HG03039 (cell line): ENCODE results near the gene KLHDC1.
"Not testable (repeated sequence)": the region's sequence is repeated elsewhere in the genome, so short reads cannot be mapped to it uniquely, and the experiment has no call there.

Source experiments
- ATAC-seq: cut with Tn5 transposase; IDR thresholded peaks from one replicate; pipeline ENCODE4 v1.9.1; 2021; ENCODE audit warnings: mild to moderate bottlenecking, moderate library complexity; ENCODE audit not compliant: unreplicated experiment

Gene KLHDC1

DNA sequence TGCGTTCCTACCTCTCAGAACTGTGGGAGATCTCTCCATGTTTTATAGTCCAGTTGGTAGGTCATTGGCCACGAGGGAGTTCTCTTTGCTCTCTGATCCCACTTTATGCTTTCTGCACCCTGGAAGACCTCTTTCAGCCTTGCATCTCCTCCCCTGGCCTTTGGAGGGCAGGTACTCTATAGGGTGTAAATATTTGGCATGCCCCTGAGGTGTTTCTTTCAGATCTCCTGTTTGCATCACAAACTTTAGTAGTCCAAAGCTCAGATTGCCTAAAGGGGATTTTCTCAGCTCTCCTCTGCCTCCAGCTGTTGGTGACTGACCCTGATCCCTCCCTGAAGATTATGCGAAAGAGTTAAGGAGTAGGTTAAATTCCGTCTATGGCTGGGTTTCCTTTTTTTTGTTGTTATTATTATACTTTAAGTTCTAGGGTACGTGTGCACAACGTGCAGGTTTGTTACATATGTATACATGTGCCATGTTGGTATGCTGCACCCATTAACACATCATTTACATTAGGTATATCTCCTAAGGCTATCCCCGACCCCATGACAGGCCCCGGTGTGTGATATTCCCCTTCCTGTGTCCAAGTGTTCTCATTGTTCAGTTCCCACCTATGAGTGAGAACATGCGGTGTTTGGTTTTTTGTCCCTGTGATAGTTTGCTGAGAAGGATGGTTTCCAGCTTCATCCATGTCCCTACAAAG, 29.0 kb downstream of the KLHDC1 start:
- ATAC-seq: not testable (repeated sequence)

DNA sequence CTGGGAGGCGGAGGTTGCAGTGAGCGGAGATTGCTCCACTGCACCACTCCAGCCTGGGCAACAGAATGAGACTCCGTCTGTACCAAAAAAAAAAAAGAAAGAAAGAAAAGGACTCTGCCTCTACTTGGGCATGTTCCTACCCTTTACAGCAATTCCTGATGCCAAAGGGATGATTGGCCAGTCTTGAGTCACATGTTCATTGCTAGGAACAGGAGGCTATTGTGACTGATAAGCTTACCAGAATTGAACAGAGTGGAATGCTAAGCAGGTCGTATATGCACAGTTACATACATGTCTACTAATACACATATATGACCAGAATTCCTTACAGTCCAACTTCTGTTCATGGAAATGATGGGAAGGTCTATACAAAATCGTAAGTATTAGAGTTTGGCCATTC, 34.3 kb downstream of the KLHDC1 start:
- no peak for ATAC-seq

DNA sequence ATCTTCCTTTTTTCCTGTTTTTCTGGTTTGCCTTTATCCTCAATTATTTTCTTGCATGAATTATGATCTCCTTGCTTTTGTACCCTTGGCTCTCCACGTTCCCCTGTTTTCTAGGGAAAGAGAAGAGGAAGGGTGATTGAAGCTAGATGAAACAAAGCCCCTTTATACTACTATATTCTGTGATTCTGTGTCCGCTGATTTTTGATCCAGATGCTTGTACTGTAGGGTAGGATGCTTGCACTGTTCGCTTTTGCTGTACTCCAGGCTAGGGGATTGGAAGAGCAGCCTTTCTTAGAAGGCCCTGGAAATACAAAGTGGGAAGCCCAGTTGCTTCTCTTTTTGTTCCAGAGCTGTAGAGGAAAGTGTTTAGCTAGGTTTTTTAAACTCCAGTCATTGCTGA, 40.0 kb downstream of the KLHDC1 start:
- no peak for ATAC-seq

DNA sequence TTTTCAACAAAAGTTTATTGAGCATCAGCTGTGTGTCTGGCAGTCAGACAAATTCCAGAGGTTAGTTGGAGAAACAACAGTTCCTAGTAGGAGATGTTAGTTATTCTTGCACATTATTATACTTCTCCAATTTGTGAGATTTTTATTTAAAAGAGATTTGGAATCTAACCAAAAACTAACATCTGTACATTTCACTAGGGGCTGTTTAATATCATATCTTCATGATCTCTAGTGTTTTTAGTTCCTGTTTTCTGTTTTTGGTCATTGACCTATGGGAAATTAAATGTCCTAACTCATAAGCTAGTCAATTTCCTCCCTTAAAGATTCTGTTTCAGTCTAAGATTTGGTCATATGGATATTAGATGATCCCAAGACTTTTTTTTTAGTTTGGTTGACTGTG, 40.9 kb downstream of the KLHDC1 start:
- no peak for ATAC-seq

DNA sequence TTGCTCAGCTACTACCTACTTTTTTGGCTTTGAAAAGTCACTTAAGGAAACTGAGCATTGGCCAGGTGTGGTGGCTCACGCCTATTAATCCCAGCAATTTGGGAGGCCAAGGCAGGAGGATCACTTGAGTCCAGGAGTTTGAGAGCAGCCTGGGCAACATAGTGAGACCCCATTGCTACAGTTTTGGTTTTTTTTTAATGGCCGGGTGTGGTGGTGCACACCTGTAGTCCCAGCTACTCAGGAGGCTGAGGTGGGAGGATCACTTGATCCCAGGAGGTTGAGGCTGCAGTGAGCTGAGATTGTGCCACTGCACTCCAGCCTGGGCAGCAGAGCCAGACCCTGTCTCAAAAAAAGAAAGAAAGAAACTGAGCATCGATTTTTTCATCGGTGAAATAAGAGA, 42.7 kb downstream of the KLHDC1 start:
- not testable (repeated sequence) for ATAC-seq

DNA sequence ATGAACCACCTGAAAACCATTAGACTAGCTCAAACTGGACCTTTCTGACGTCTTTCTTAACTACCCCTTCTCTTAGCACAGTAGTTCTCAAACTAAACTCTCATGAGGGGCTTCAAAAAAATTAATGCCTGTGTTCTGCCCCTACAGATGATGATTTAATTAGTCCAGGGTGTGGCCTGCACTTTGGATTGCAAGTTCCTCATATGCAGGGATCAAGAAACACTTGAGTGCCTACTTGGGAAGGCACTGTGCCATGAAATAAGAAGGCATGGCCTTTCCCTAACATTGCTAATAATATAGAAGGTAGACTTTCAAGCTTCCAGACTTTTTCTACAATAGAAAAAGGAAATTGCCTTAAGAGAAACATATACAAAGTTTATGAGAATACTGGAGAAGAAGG, 52.3 kb downstream of the KLHDC1 start:
- no peak for ATAC-seq

DNA sequence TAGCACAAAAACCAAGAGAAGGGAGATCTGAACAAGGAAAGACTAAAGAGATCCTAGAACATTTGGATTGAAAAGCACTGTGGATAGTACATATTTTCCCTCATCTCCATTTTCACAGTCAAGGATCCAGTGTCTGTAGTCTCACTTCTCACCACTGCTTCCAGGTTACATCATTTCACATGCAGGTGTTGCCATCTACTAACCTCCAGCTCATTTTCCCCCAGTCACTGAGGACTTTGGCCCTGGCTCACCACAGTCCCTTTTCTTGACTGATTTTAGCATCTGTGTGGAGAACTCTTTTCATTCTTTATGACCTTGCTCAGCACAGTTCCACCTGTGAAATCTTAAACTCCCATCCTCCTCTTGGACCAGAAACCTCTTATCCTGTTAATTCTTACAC, 53.6 kb downstream of the KLHDC1 start:
- not testable (repeated sequence) for ATAC-seq

DNA sequence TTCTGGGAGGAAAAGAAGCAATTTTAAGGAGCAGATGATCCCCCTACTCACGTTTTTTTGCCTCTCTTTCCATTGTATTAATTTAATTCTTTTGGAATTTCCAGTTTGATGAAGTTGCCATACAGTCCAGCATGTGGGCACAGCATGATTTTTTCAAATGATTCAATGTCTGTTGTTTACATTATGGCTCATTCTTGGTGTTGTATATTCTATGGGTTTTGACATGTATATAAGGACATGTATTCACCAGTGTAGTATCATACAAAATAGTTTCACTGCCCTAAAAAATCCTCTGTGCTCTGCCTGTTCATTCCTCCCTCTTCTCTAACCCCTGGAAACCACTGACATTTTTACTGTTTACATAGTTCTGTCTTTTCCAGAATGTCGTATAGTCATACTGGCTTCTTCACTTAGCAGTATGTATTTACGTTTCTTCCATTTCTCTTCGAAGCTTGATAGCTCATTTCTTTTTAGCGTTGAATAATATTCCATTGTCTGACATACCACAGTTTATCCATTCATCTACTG, 61.7 kb downstream of the KLHDC1 start:
- no peak for ATAC-seq

DNA sequence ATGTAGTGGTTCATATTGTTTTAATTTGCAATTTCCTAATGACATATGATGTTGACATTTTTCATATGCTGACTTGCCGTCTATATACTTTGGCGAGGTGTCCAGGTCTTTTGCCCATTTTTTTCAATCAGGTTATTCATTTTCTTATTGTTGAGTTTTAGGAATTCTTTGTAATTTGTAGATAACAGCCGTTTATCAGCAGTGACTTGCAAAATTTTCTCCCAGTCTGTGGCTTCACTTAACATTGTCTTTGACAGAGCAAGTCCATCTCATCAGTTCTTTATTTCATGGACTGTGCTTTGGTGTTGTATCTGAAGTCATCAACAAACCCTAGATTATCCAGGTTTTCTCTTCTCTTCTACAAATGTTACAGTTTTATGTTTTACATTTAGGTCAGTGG, 62.5 kb downstream of the KLHDC1 start:
- no peak for ATAC-seq

DNA sequence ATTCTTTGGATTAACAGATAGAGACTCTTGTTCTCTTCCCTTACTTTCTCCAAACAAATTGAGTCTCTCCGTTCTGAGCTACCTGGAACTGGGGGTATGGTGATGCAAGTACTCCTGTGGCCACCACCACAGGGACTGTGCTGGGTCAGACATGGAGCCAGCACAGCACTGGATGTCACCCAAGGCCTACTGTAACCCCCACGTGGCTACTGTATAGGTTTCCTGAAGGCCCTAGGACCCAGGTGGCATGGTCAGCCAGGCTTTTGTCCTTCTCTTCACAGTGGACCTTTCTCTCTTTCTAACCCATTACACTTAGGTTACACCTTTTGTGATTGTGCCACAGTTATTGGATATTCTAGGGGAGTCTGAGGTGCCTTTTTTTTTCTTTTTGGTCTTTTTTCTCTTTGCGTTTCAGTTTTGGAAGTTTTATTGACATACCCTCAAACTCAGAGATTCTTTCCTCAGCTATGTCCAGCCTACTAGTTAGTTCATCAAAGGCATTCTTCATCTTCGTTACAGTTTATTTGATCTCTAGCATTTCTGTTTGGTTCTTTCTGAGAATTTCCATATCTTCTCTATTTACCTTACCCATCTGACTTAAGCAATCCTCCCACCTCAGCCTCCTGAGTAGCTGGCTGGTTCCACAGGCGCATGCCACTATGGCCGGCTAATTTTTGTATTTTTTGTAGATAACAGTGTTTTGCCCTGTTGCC, 69.1 kb downstream of the KLHDC1 start:
- no peak for ATAC-seq

DNA sequence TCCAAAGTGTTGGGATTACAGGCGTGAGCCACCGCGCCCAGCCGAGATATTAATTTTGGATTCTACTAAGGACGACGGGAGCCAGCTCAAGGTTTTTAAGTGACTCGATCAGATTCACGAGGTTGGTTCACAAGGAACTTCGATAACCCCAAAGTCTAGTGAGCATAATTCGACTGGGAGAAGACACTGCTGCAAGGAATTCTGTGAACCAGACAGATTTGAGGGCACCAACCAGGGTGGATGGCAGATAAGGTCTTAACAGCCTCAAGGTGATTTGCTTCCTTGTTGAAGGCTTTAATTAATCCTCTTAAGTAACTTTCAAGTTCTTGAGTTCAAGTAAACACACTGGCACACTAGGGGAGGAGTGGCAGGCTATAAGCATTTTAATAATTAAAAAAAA, 73.9 kb downstream of the KLHDC1 start:
- ATAC-seq: no peak

DNA sequence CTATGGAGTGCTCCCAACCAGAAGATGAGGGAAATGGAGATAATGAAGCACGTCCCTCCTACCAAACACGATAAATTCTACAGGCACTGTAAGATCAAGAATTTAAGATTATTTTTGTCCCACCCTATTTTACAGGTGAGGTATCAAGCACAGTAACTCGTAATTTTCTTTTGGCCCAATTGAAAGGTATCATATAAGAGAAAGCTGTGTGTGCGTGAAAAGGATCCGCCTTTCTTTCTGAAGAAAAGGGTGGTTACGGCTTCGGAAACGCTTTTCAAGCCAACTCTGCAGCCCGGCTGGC, 74.3 kb downstream of the KLHDC1 start:
- no peak for ATAC-seq

DNA sequence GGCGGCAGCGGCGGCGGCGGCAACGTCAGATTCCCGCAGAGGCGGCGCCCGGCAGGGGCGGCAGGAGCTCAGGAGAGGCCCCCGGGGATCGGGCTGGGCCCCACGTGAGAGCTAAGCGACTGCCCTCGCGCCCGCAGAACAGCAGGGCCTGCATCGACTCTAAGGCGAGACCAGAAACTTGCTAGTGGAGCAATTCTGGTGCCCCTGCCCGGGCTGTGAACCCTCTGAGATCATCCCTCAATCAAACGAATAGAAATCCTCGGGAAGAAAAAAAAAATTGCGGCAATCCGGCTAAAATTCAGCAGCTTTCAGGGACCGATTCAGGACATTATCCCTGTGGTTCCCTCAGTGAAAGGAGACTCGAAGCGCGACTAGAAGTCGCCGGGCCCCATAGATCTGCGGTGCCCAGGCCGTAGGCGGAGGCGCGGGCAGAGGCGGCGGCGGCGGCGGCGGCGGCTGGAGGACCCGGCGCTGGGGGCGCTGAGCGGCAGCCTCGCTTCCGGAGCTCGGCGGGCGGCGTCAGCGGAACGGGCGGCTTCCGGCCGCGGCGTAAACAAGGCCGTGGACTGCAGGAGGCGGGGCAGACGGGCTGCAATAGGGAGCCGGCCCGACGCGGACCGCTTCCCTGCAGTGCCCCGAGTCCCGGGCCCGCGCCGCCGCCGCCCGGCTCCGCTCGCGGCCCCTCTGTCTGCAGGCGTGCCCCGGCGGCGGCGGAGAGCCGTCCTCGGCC, 74.8 kb downstream of the KLHDC1 start, which contains the start of gene KLHDC2:
Gene KLHDC2 (plus strand): TSS at position 583 of the 730 bp plus-strand sequence. CDS start 316 bp downstream, outside the sequence.
- peak; percentile 92 for ATAC-seq

DNA sequence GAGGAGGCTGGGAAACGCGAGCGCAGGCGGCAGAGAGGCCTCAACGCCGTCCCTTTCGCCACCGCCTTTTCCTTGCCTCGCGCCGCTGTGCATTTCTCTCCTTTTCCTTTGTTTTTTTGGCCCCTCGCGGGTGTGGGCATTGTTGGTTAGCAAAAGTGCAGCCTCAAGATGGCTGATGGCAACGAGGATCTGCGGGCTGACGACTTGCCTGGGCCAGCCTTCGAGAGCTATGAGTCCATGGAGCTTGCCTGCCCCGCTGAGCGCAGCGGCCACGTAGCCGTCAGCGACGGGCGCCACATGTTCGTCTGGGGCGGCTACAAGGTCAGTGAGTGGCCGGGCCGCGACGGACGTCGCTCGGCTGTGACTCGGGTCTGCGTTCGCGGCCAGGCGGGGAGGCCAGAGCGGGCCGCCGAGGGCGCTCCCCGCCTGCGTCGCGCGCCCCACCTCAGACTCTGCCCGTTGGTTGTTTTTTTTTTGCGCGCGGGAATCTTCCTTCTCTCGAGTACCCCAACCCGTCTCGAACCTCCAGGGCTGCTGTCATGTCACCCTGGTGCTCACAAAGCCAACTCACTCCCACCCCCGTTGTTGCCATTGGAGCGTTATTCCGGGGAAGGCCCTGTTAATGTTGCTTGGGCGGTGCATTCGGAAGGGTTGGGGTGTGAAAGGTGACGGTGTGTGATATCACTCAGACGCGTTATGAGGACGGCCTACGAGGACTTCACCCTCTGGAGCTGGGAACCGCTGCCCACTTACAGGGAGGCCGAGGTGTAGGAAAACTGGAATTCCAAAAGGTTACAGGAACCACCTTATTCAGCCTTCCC, 75.6 kb downstream of the KLHDC1 start:
- peak; percentile 20 for ATAC-seq

DNA sequence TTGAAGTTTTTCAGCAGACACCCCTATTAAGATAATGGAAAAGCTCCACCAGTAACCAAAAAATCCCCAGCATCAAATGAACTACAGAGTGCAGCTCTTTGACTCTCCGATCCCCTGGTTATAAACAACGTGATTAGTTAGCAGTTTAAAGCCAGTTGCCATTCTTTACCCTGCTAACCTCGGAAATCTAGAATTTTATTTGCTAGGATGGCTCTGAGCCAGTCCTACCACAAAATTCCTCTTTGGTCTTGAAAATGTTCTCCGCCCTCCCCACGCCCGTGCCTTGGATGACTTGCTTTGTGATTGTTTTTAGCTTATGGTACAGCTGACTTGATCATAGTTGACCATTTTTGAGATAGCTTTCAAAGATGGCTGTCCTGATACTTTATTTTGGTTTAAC, 76.3 kb downstream of the KLHDC1 start:
- ATAC-seq: no peak

DNA sequence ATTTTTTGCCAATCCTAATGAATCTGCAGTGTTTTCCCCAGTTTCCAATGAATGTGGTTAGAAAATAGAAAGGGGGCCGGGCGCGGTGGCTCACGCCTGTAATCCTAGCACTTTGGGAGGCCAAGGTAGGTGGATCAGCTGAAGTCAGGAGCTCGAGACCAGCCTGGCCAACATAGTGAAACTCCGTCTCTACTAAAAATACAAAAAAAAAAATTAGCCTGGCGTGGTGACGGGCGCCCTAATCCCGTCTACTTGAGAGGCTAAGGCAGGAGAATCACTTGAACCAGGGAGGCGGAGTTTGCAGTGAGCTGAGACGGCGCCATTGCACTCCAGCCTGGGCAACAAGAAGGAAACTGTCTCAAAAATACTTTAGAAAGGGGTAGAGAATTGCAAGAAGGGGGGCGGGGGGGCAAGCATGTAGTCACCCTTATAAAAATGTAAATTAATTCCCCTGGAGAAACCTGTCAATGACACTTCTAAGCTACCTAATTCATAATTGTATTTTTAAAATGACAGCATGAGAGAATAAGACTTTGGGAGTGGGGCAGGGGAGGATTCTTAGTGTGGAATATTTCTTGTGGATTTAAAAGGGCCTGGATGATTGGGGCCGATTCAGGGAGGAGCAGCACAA, 76.8 kb downstream of the KLHDC1 start:
- ATAC-seq: no peak

DNA sequence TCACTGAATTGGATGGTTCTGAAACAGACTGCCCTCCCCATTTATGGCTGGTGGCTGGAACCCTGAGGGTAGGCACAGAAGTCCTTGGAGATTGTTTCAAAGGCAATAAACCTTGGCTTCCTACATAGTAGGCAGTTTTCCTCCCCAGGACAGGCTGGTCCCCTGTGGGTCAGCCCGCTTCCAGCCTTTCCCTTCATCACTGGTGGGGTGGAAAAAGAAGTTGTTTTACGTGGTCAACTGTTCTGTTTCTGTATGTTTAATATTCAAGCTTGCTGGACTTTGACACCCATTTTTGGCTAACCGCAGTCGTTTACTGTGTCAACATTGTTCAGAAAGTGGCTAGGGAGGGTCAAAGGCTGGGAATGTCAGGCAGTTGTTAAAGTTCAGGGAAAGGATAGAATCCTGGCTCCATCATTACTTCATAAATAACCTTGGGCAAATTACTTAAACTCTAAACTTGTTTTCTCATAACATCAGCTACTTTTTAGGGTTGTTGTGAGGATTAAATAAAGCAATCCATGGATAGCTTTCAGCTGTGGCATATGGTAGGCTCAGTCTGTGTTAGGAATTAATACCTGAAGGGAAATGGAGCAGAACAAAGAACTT, 77.4 kb downstream of the KLHDC1 start:
- no peak for ATAC-seq

DNA sequence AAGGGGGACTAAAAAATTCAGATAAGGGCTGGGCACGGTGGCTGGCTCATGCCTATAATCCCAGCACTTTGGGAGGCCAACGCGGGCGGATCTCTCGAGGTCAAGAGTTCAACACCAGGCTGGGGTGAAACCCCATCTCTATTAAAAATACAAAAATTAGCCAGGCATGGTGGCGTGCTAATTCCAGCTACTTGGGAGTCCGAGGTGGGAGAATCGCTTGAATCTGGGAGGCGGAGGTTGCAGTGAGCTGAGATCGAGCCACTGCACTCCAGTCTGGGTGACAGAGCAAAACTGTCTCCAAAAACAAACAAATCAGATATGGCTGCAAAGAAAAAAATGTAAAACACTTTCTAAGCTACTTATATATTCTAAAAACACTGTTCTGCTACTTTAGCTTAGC, 78.8 kb downstream of the KLHDC1 start:
- ATAC-seq: not testable (repeated sequence)

DNA sequence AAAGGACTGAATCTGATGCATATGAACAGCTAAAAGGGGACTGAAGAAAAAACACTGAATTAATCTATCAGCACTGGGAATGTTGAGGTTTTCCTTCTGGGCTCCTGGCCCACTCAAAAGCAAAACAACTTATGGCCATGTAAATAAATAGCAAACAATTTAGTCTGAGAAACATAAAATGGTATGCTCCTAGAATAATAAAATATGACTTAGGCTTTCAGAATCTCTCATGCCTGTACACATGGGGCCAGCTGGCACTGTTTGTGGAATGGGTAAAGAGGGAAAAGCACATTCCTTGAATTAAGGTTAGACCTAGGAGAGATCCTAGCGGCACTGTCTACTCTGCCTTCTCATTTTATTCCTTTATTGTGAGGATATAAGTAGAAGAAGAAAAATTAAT, 81.2 kb downstream of the KLHDC1 start:
- ATAC-seq: no peak

DNA sequence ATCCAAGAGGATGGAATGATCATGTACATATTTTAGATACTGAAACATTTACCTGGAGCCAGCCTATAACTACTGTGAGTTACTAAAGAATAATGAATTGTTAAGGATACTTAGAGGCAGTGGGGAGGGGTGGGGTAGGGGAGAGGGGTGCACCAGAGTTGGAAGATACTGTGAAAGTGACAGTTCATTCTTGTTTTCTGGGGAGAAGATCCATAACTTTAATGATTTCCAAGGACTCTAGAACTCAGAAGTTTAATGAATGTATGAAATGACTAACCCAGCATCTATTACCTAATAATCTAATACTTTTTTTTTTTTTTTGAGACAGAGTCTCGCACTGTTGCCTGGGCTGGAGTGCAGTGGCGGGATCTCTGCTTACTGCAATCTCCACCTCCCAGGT, 85.5 kb downstream of the KLHDC1 start:
- ATAC-seq: no peak
